Inflammatory macrophage treated with lipopolysaccharide for 1 hour (primary cell): ENCODE results near the gene DYRK2.

Source experiments
- DNase-seq, 2 donors: peaks; one replicate each; pipeline ENCODE4 v3.0.0-alpha.2; 2020 to 2022

The DYRK2 gene

GRCh38 chr12:67705394-67706370 lies 57.1 kb downstream of the DYRK2 start:
- DNase-seq: no peak

DNA sequence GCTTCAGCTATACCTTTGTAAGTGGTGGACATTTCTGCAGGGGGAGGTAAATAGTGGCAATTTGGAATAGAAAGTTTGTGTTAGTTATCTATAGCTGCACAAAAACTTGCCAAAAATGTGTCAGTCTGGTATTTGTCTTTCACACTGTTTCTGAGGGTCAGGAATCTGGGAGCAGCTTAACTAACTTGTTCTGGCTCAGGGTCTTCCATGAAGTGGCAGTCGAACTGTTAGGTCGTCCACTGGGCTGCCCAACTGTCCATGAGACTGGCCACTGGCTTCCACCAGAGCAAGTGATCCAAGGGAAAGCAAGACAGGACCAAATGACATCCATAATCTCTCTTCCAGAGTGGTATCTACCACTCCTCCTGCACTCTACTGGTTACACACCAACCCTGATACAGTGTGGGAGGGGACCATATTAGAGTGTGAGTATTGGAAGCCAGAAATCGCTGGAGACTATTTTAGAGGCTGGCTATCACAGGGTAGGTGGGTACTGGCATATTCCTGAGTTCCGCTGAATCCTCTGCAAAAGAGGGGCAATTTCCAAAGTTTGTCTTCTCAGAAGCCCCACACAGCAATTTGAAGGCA lies 60.9 kb downstream of the DYRK2 start:
- no peak for DNase-seq

DNA sequence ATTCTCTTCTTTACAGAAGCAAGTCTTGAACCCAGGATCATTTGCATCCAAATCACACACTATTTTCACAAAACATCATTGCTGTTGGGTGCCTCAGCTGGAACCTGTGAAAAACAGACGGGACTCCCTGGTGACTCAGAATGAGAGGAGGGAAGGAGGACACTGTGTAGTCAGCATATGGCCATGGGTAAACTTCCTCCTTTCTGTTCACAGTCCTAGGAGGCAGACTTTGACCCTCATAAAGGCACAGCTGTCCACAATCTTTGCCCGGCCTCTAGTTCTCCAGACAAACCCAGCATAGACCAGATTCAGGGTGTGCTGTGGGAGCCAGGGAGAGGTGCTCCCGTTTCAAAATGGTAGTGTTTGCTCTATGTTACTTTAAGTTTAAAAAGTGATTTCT lies 62.0 kb downstream of the DYRK2 start:
- DNase-seq: peak; percentile 56 to 71

- no peak for DNase-seq
Observed at GRCh38 chr12:67712011-67712410, 63.5 kb downstream of the DYRK2 start.

- DNase-seq: no peak
Observed at GRCh38 chr12:67714648-67715047, 66.1 kb downstream of the DYRK2 start.
